HG02840 (cell line): ENCODE measurements around the gene GMPS.
"Not testable (repeated sequence)": the region's sequence is repeated elsewhere in the genome, so short reads cannot be mapped to it uniquely, and the experiment has no call there.

Experiments used
- ATAC-seq: cut with Tn5 transposase; IDR thresholded peaks from one replicate; pipeline ENCODE4 v1.9.1; 2021; ENCODE audit warnings: mild to moderate bottlenecking, moderate library complexity, moderate number of reproducible peaks; ENCODE audit not compliant: unreplicated experiment, low FRiP score

Gene GMPS

GRCh38 chr3:155871746-155872158 lies 1.3 kb downstream of the GMPS start:
- ATAC-seq, result peak; percentile 9

- ATAC-seq, result no peak
Measured at GRCh38 chr3:155872904-155873646, 2.6 kb downstream of the GMPS start.

- ATAC-seq, result no peak
Measured at GRCh38 chr3:155876037-155876436, 5.6 kb downstream of the GMPS start.

- no peak for ATAC-seq
Measured at GRCh38 chr3:155876503-155876902, 6.1 kb downstream of the GMPS start.

- no peak for ATAC-seq
Measured at GRCh38 chr3:155880286-155880685, 9.8 kb downstream of the GMPS start.

GRCh38 chr3:155884292-155884691 lies 13.8 kb downstream of the GMPS start:
- no peak for ATAC-seq

- ATAC-seq, result no peak
Measured at GRCh38 chr3:155885292-155885691, 14.8 kb downstream of the GMPS start.

GRCh38 chr3:155886348-155886747 lies 15.9 kb downstream of the GMPS start:
- ATAC-seq, result not testable (repeated sequence)

GRCh38 chr3:155886915-155887314 lies 16.5 kb downstream of the GMPS start:
- ATAC-seq, result no peak

GRCh38 chr3:155889212-155889611 lies 18.8 kb downstream of the GMPS start:
- ATAC-seq, result no peak

GRCh38 chr3:155889952-155890351 lies 19.5 kb downstream of the GMPS start:
- ATAC-seq, result no peak

- no peak for ATAC-seq
Measured at GRCh38 chr3:155890671-155891190, 20.3 kb downstream of the GMPS start.

GRCh38 chr3:155891321-155891720 lies 20.9 kb downstream of the GMPS start:
- no peak for ATAC-seq

- no peak for ATAC-seq
Measured at GRCh38 chr3:155895379-155895900, 25.0 kb downstream of the GMPS start.

- ATAC-seq, result no peak
Measured at GRCh38 chr3:155906900-155907299, 36.5 kb downstream of the GMPS start.

- no peak for ATAC-seq
Measured at GRCh38 chr3:155908086-155908485, 37.6 kb downstream of the GMPS start.

GRCh38 chr3:155908605-155909004 lies 38.2 kb downstream of the GMPS start:
- ATAC-seq, result no peak

GRCh38 chr3:155912090-155912489 lies 41.6 kb downstream of the GMPS start:
- ATAC-seq, result no peak

GRCh38 chr3:155912579-155913190 lies 42.2 kb downstream of the GMPS start:
- no peak for ATAC-seq

GRCh38 chr3:155917781-155918180 lies 47.3 kb downstream of the GMPS start:
- ATAC-seq, result no peak

GRCh38 chr3:155919728-155920127 lies 49.3 kb downstream of the GMPS start:
- no peak for ATAC-seq

- no peak for ATAC-seq
Measured at GRCh38 chr3:155921486-155921885, 51.0 kb downstream of the GMPS start.
